Measurements from ENCODE around the gene PTCH2.
"Not testable (repeated sequence)": the region's sequence is repeated elsewhere in the genome, so short reads cannot be mapped to it uniquely, and the experiment has no call there.

Gene PTCH2

DNA sequence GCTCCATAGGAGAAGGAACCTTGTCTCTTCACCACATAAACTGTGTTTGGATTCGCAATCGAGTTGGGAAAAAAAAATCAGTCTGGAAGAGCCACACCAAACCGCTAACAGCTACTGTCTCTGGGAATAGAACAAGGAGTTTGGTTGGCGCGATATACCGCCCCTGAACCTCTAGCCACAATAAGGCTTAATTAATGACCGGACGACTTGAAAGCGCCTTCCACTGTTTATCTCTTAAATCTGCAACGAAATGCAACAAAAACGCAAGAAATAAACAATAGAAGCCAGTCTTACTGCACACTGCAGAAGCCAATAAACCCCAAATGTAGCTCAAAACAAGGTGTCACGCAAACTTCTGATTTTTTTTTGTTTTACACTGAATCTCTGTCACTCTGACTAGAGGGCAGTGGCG is 23.9 kb downstream of the PTCH2 start:
- no peak for DNase-seq

DNA sequence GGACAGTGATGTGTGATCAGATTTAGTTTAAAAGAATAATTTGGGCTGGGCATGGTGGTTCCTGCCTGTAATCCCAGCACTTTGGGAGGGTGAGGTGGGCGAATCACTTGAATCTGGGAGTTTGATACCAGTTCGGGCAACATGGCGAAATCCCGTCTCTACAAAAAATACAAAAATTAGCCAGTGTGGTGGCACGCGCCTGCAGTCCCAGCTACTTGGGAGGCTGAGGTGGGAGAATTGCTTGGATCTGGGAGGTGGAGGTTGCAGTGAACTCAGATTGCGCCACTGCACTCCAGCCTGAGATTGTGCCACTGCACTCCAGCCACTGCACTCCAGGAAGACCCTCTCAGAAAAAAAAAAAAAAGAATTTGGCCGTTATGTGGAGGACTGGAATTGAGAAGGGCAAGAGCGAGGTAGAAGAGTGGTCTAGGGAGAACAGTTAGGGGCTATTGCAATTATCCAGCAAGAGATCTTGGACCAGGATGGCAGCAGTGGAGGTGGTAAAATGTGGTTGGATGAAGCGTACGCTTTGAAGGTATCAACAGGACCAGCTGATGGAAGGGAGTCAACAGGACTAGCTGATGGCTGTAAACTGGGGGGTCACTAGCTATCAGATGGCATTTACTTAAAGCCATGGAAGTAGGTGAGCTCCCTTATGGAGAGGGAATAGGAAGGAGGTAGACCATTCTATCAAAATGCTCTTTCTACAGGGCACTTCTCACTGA is 25.1 kb downstream of the PTCH2 start:
- no peak for DNase-seq

DNA sequence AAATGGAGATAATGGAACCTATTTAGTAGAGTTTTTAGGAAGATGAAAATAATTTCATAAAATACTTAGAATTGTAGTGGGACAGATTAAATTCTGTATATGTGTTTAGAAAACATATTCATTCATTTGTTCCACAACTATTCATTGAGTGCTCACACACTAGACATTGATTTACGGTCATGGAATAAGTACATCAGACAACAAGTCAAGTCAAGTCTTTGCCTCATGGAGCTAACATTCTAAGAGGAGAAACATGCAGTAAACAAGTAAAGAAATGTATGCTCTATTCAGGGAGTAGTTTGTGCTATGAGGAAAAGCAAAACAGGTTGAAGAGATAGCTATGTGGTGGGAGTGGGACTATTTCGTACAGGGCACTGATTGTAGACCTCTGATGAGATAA is 25.7 kb downstream of the PTCH2 start:
- DNase-seq = no peak

- DNase-seq = not testable (repeated sequence)
Measured at GRCh38 chr1:44815926-44816325, 27.1 kb downstream of the PTCH2 start.

- DNase-seq = no peak
Measured at GRCh38 chr1:44812822-44813543, 30.1 kb downstream of the PTCH2 start.

GRCh38 chr1:44811234-44811633 is 31.8 kb downstream of the PTCH2 start:
- DNase-seq = no peak

DNA sequence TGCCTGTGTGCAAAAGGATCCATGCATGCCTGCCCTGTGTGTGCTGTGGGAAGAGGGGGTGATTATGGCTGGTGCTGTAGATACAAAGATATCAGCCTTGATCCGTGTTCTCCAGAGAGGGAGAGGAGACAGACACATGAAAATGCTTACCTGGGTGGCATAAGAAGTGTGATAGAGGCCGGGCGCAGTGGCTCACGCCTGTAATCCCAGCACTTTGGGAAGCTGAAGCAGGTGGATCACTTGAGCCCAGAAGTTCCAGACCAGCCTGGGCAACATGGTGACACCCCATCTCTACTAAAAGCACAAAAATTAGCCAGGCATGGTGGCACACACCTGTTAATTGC is 32.3 kb downstream of the PTCH2 start:
- DNase-seq = not testable (repeated sequence)

GRCh38 chr1:44810101-44810761 is 32.8 kb downstream of the PTCH2 start:
- no peak for DNase-seq

GRCh38 chr1:44808938-44809917 is 33.8 kb downstream of the PTCH2 start:
- DNase-seq = no peak

- no peak for DNase-seq
Measured at GRCh38 chr1:44808063-44808937, 34.8 kb downstream of the PTCH2 start, which contains the start of gene BTBD19. TSS of gene BTBD19 (plus strand) at chr1:44808523. CDS start at chr1:44808821, 298 bp downstream.

DNA sequence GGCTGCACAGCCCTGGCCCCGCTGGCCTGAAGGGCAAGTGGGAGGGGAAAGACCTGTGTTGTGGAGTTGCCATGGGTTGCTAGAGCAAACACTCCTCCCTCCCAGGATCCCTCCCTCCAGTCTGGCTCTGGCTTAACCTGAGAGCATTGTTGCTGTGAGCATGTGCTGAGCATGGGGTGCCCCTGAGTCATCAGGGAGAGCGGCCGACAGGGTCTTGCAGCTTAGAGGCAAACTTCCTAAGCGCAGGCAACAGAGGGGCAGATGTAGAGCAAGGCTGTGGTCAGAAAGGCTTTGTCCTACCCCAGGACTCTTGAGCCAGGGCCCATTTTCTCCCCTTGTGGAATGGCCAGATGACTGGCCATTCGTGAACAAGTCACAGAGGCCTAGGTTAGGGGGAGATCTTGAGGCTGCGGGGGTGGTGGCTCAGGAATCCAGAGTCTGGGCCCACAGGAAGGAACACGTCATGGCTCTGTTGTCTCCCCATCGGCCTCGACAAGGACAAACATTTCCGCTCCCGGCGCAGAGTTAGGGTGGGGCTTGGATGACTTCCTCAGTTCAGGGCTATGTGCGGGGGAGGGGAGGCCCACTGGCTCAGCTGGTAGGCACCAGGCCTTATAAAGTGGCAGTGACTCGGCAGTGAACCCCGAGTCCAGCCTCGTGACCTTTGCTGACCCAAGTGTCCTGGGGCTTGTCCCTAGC is 35.5 kb downstream of the PTCH2 start:
- no peak for DNase-seq

DNA sequence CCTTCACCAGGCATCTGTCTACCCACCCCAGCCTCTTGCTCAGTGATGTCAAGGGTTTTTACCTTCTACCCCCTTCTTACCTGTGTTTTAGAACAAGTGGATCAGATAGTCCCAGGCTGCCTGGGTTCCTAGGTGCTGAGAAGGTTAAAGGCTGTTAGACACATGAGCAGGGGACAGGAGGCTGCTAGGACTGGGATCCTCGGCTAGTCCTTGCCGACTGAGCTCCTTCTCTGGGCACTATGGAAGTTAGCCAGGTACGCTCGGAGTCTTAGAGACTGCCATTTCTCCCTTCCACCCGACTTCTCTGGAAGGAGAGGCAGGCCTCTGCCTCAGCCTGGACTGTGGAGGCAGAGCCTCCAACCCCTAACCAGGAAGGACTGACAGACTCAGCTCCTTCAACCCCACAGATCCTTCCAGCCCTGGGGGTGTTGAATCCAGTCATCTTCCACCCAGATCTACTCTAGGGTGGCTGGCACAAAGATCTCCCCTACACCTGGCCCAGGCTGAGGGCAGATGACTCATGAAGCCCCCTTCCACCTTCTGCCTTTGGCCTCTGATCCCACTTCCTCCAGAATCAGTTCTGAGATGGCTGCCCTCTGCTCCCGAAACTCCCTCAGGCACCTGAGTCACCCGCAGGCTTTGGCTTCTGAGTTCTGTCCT is 36.2 kb downstream of the PTCH2 start, which contains the start of gene DYNLT4:
TSS of gene DYNLT4 (minus strand) at position 648 of the 660 bp plus-strand sequence. CDS start 683 bp downstream, outside the sequence.
- DNase-seq = no peak

- no peak for DNase-seq
Measured at GRCh38 chr1:44806025-44806703, 36.9 kb downstream of the PTCH2 start.

DNA sequence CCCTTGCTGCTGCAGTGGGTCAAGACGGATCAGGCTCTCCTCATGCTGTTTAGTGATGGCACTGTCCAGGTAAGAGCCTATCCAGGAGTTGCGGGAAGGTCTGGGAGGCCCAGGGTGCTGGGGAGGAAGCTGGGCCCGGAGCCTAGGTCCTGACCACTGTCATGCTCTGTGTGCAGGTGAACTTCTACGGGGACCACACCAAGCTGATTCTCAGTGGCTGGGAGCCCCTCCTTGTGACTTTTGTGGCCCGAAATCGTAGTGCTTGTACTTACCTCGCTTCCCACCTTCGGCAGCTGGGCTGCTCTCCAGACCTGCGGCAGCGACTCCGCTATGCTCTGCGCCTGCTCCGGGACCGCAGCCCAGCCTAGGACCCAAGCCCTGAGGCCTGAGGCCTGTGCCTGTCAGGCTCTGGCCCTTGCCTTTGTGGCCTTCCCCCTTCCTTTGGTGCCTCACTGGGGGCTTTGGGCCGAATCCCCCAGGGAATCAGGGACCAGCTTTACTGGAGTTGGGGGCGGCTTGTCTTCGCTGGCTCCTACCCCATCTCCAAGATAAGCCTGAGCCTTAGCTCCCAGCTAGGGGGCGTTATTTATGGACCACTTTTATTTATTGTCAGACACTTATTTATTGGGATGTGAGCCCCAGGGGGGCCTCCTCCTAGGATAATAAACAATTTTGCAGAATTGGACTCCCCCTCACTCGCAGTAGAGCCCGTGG is 37.6 kb downstream of the PTCH2 start:
- DNase-seq = no peak

DNA sequence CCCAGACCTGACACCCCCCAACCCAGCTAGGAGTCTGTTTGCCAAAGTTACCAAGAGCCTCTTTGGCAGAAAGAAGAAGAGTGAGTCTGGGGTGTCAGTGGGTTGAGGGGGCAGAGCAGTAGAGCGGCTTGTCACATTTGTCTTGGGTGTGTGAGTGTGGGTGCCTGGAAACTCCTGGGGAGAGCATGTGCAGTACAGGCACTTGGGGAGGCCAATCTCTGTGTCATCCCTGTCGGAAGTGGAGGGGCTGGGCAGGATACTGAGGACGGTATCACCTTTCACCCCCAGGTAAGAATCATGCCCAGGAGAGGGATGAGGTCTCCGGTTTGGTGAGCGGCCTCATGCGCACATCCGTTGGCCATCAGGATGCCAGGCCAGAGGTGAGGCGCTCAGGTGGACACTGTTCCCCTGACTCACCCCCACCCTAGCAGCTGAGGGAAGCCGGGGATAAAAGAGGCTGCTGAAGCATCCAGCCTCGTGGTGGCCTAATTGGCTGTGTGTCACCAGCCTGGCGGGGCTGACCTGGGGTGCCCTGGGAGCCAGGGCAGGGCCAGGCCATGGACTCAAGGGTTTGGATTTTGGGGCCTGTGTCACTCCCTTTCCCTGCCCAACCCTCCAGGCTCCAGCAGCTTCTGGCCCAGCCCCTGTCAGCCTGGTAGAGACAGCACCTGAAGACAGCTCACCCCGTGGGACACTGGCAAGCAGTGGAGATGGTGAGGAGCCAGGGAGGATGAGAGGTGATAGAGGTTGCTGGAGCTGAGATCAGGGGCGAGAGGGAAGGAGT is 39.5 kb downstream of the PTCH2 start:
- DNase-seq = no peak

DNA sequence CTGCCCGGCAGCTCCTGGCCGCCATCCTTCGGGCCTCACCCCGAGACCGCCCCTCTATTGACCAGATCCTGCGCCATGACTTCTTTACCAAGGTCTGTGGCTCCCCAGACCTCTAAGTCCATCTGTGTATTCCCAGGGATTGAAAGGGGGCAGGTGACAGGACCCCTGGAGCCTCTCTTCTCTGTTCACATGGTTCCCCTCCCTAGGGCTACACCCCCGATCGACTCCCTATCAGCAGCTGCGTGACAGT is 40.1 kb downstream of the PTCH2 start:
- no peak for DNase-seq

DNA sequence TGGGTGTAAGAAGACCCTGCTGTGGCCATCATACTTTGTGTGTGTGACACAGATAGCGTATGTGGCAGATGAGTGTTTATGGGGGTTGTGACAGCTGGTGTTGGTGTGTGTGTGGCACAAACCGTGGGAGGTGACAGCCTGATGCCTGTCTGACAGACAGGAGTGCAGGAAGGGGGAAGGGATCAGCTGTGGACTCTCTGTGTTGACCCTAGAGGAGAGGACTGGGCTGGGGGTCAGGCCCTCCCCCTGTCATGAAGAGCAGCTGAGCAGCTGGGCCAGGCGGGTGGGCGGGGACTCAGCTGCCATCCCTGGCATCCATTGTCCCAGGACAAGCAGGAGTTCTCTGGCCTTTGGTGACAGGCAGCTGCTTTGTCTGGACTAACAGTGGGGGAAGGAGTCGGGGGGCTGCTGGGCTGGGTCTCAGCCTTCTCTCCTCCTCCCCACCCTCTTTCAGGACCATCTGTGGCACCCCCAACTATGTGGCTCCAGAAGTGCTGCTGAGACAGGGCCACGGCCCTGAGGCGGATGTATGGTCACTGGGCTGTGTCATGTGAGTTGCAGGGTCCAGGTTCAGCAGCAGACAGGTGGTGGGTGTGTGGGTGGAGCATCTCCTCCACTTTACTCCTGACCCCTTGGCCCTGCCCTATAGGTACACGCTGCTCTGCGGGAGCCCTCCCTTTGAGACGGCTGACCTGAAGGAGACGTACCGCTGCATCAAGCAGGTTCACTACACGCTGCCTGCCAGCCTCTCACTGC is 40.6 kb downstream of the PTCH2 start:
- peak; percentile 65 for DNase-seq

All from NCI-H1694 (cell line).